ENCODE measurements around the gene CCDC39.

CCDC39 gene

GRCh38 chr3:180679178-180680096, at the start of gene CCDC39:
Gene CCDC39 (minus strand): TSS chr3:180679489. CDS start chr3:180679380, 109 bp downstream.
- peaks cover 14% of the 10 kb centered on the region for H3K4me1 Mint-ChIP-seq (ENCODE audit: low read depth)
- no peaks in the 10 kb centered on the region for H3K36me3 Mint-ChIP-seq
- H3K9me3 Mint-ChIP-seq (ENCODE audit: low read depth): no peaks in the 10 kb centered on the region
- peaks cover 31% of the 10 kb centered on the region for H3K27me3 Mint-ChIP-seq
- peak within 1 kb of the TSS; percentile 95 for H3K4me3 Mint-ChIP-seq
- H3K27ac Mint-ChIP-seq: peak within 1 kb of the TSS; percentile 78

- Mint-ChIP-seq H3K4me1 (ENCODE audit: low read depth) (no peaks in the 10 kb centered on the region), H3K9me3 (ENCODE audit: low read depth) (no peaks in the 10 kb centered on the region), H3K27ac (no peak overlapping the region), H3K36me3 (no peaks in the 10 kb centered on the region), H3K27me3 (peaks cover 3% of the 10 kb centered on the region), H3K4me3 (no peak overlapping the region)
These were observed 40.7 kb upstream of the CCDC39 start for GRCh38 chr3:180720012-180720411.

- Mint-ChIP-seq H3K9me3 (ENCODE audit: low read depth) (no peaks in the 10 kb centered on the region), H3K27ac (no peak overlapping the region), H3K4me1 (ENCODE audit: low read depth) (no peaks in the 10 kb centered on the region), H3K36me3 (no peaks in the 10 kb centered on the region), H3K4me3 (no peak overlapping the region), H3K27me3 (peaks cover 11% of the 10 kb centered on the region)
These were observed 28.6 kb upstream of the CCDC39 start for GRCh38 chr3:180707896-180708295.

- H3K9me3 Mint-ChIP-seq (ENCODE audit: low read depth): no peaks in the 10 kb centered on the region
- H3K27me3 Mint-ChIP-seq: peaks cover 19% of the 10 kb centered on the region
- H3K4me3 Mint-ChIP-seq: no peak overlapping the region
- H3K4me1 Mint-ChIP-seq (ENCODE audit: low read depth): no peaks in the 10 kb centered on the region
- H3K36me3 Mint-ChIP-seq: no peaks in the 10 kb centered on the region
- H3K27ac Mint-ChIP-seq: no peak overlapping the region
These were observed 26.3 kb upstream of the CCDC39 start for GRCh38 chr3:180705619-180706018.

- Mint-ChIP-seq H3K9me3 (ENCODE audit: low read depth) (no peaks in the 10 kb centered on the region), H3K27me3 (peaks cover 22% of the 10 kb centered on the region), H3K27ac (no peak overlapping the region), H3K4me1 (ENCODE audit: low read depth) (no peaks in the 10 kb centered on the region), H3K36me3 (no peaks in the 10 kb centered on the region), H3K4me3 (no peak overlapping the region)
These were observed 25.2 kb upstream of the CCDC39 start for GRCh38 chr3:180704532-180704931.

GRCh38 chr3:180700941-180701340, 21.7 kb upstream of the CCDC39 start:
- H3K4me3 Mint-ChIP-seq: no peak overlapping the region
- no peaks in the 10 kb centered on the region for H3K4me1 Mint-ChIP-seq (ENCODE audit: low read depth)
- H3K36me3 Mint-ChIP-seq: no peaks in the 10 kb centered on the region
- H3K27ac Mint-ChIP-seq: no peak overlapping the region
- H3K27me3 Mint-ChIP-seq: peaks cover 31% of the 10 kb centered on the region
- no peaks in the 10 kb centered on the region for H3K9me3 Mint-ChIP-seq (ENCODE audit: low read depth)

- Mint-ChIP-seq H3K4me3 (no peak overlapping the region), H3K9me3 (ENCODE audit: low read depth) (no peaks in the 10 kb centered on the region), H3K4me1 (ENCODE audit: low read depth) (no peaks in the 10 kb centered on the region), H3K27ac (no peak overlapping the region), H3K36me3 (no peaks in the 10 kb centered on the region), H3K27me3 (peaks cover 28% of the 10 kb centered on the region)
These were observed 19.5 kb upstream of the CCDC39 start for GRCh38 chr3:180698760-180699270.

- Mint-ChIP-seq H3K36me3 (no peaks in the 10 kb centered on the region), H3K4me1 (ENCODE audit: low read depth) (no peaks in the 10 kb centered on the region), H3K27ac (no peak overlapping the region), H3K4me3 (no peak overlapping the region), H3K27me3 (peaks cover 19% of the 10 kb centered on the region), H3K9me3 (ENCODE audit: low read depth) (no peaks in the 10 kb centered on the region)
These were observed 15.0 kb upstream of the CCDC39 start for GRCh38 chr3:180694321-180694720.

- Mint-ChIP-seq H3K27me3 (peaks cover 15% of the 10 kb centered on the region), H3K27ac (no peak overlapping the region), H3K36me3 (no peaks in the 10 kb centered on the region), H3K9me3 (ENCODE audit: low read depth) (no peaks in the 10 kb centered on the region), H3K4me3 (no peak overlapping the region), H3K4me1 (ENCODE audit: low read depth) (no peaks in the 10 kb centered on the region)
These were observed 14.4 kb upstream of the CCDC39 start for GRCh38 chr3:180693656-180694055.

GRCh38 chr3:180690061-180690460, 10.8 kb upstream of the CCDC39 start:
- Mint-ChIP-seq H3K27ac (no peak overlapping the region), H3K36me3 (no peaks in the 10 kb centered on the region), H3K27me3 (peaks cover 14% of the 10 kb centered on the region), H3K4me3 (no peak overlapping the region), H3K4me1 (ENCODE audit: low read depth) (no peaks in the 10 kb centered on the region), H3K9me3 (ENCODE audit: low read depth) (no peaks in the 10 kb centered on the region)

GRCh38 chr3:180684807-180685206, 5.5 kb upstream of the CCDC39 start:
- no peaks in the 10 kb centered on the region for H3K36me3 Mint-ChIP-seq
- H3K9me3 Mint-ChIP-seq (ENCODE audit: low read depth): no peaks in the 10 kb centered on the region
- H3K27me3 Mint-ChIP-seq: peaks cover 16% of the 10 kb centered on the region
- H3K27ac Mint-ChIP-seq: no peak overlapping the region
- peaks cover 4% of the 10 kb centered on the region for H3K4me1 Mint-ChIP-seq (ENCODE audit: low read depth)
- H3K4me3 Mint-ChIP-seq: no peak overlapping the region

- Mint-ChIP-seq H3K36me3 (no peaks in the 10 kb centered on the region), H3K27ac (no peak overlapping the region), H3K27me3 (peaks cover 19% of the 10 kb centered on the region), H3K9me3 (ENCODE audit: low read depth) (no peaks in the 10 kb centered on the region), H3K4me1 (ENCODE audit: low read depth) (peaks cover 11% of the 10 kb centered on the region), H3K4me3 (no peak overlapping the region)
These were observed 4.5 kb upstream of the CCDC39 start for GRCh38 chr3:180683816-180684215.

- H3K4me1 Mint-ChIP-seq (ENCODE audit: low read depth): peaks cover 14% of the 10 kb centered on the region
- H3K36me3 Mint-ChIP-seq: no peaks in the 10 kb centered on the region
- H3K27me3 Mint-ChIP-seq: peaks cover 31% of the 10 kb centered on the region
- peak overlapping the region; percentile 95 for H3K4me3 Mint-ChIP-seq
- no peaks in the 10 kb centered on the region for H3K9me3 Mint-ChIP-seq (ENCODE audit: low read depth)
- peak overlapping the region; percentile 78 for H3K27ac Mint-ChIP-seq
These were observed 775 bp upstream of the CCDC39 start for GRCh38 chr3:180680097-180680430.

GRCh38 chr3:180678231-180678630, 1.1 kb downstream of the CCDC39 start:
- H3K27ac Mint-ChIP-seq: no peak overlapping the region
- no peaks in the 10 kb centered on the region for H3K9me3 Mint-ChIP-seq (ENCODE audit: low read depth)
- H3K4me1 Mint-ChIP-seq (ENCODE audit: low read depth): peaks cover 14% of the 10 kb centered on the region
- H3K27me3 Mint-ChIP-seq: peaks cover 32% of the 10 kb centered on the region
- peak overlapping the region; percentile 52 for H3K4me3 Mint-ChIP-seq
- H3K36me3 Mint-ChIP-seq: no peaks in the 10 kb centered on the region

GRCh38 chr3:180661444-180661843, 17.8 kb downstream of the CCDC39 start:
- Mint-ChIP-seq H3K4me3 (no peak overlapping the region), H3K27me3 (peaks cover 11% of the 10 kb centered on the region), H3K27ac (no peak overlapping the region), H3K4me1 (ENCODE audit: low read depth) (no peaks in the 10 kb centered on the region), H3K36me3 (no peaks in the 10 kb centered on the region), H3K9me3 (ENCODE audit: low read depth) (no peaks in the 10 kb centered on the region)

GRCh38 chr3:180657094-180657493, 22.2 kb downstream of the CCDC39 start:
- no peak overlapping the region for H3K27ac Mint-ChIP-seq
- no peaks in the 10 kb centered on the region for H3K9me3 Mint-ChIP-seq (ENCODE audit: low read depth)
- H3K4me3 Mint-ChIP-seq: no peak overlapping the region
- H3K27me3 Mint-ChIP-seq: peaks cover 23% of the 10 kb centered on the region
- no peaks in the 10 kb centered on the region for H3K36me3 Mint-ChIP-seq
- no peaks in the 10 kb centered on the region for H3K4me1 Mint-ChIP-seq (ENCODE audit: low read depth)

Measured in activated naive CD8-positive, alpha-beta T cell (primary cell).